Measurements from ENCODE around the gene NUAK2. TPM values are rescaled to one million over a fixed set of nuclear protein-coding genes. Genes with fewer than 3 reads are reported as not detected.
A peak's percentile ranks its signal among the peaks of the same experiment; 100 is the strongest.

NUAK2 gene
- polyA plus RNA-seq, 1 experiment = 7.0 TPM

GRCh38 chr1:205329719-205330118 lies 8.2 kb upstream of the NUAK2 start:
- no peak for TF ChIP-seq CTCF (IDR thresholded peaks at IDR 0.05; ENCODE audit: low read depth, low read length)
- H3K27ac ChIP-seq (ENCODE audit: low read depth, low read length) = no peak overlapping the region
- H3K4me3 ChIP-seq (ENCODE audit: low read depth, low read length) = no peak overlapping the region
- peaks cover 19% of the 10 kb centered on the region for H3K27me3 ChIP-seq (ENCODE audit: control insufficient read depth, insufficient read depth, low read length)
- ChIA-PET POLR2A (no interaction called here), CTCF (interaction anchor here (1.1 to 14.1 kb wide), 5 partner anchors 24 to 195 kb away, joined by 3 to 603 read pairs (median 11); no protein-coding TSS in a partner anchor)
- H3K9me3 ChIP-seq (ENCODE audit: control insufficient read depth, insufficient read depth, low read length) = no peaks in the 10 kb centered on the region
- no peak for DNase-seq (ENCODE audit: low read depth, low spot score)

GRCh38 chr1:205328476-205328875 lies 6.9 kb upstream of the NUAK2 start:
- POLR2A ChIA-PET = no interaction called here
- H3K27me3 ChIP-seq (ENCODE audit: control insufficient read depth, insufficient read depth, low read length) = peaks cover 17% of the 10 kb centered on the region
- TF ChIP-seq CTCF (IDR thresholded peaks at IDR 0.05; ENCODE audit: low read depth, low read length) = no peak
- CTCF ChIA-PET = interaction anchor here (0.6 to 14.1 kb wide), 7 partner anchors 8 to 196 kb away, joined by 3 to 603 read pairs (median 8); no protein-coding TSS in a partner anchor
- no peak overlapping the region for H3K4me3 ChIP-seq (ENCODE audit: low read depth, low read length)
- DNase-seq (ENCODE audit: low read depth, low spot score) = no peak
- H3K9me3 ChIP-seq (ENCODE audit: control insufficient read depth, insufficient read depth, low read length) = no peaks in the 10 kb centered on the region
- H3K27ac ChIP-seq (ENCODE audit: low read depth, low read length) = no peak overlapping the region

GRCh38 chr1:205326812-205327466 lies 5.4 kb upstream of the NUAK2 start:
- DNase-seq (ENCODE audit: low read depth, low spot score) = no peak

GRCh38 chr1:205325334-205325884 lies 3.9 kb upstream of the NUAK2 start:
- TF ChIP-seq CTCF (IDR thresholded peaks at IDR 0.05; ENCODE audit: low read depth, low read length) = peak; percentile 82
- peaks cover 11% of the 10 kb centered on the region for H3K27me3 ChIP-seq (ENCODE audit: control insufficient read depth, insufficient read depth, low read length)
- no peak overlapping the region for H3K27ac ChIP-seq (ENCODE audit: low read depth, low read length)
- H3K9me3 ChIP-seq (ENCODE audit: control insufficient read depth, insufficient read depth, low read length) = peaks cover 3% of the 10 kb centered on the region; the same call in 1 of the 2 replicates
- peak; percentile 71 for DNase-seq (ENCODE audit: low read depth, low spot score)
- no peak overlapping the region for H3K4me3 ChIP-seq (ENCODE audit: low read depth, low read length)
- POLR2A ChIA-PET = interaction anchor here (1.0 to 1.9 kb wide), 5 partner anchors 24 to 55 kb away, joined by 3 to 16 read pairs (median 4); no protein-coding TSS in a partner anchor
- CTCF ChIA-PET = interaction anchor here (0.7 to 14.1 kb wide), 34 partner anchors 7 to 337 kb away, joined by 3 to 603 read pairs (median 6); no protein-coding TSS in a partner anchor

More at GRCh38 chr1:205326812-205327466, 5.4 kb upstream of the NUAK2 start:
- H3K27ac ChIP-seq (ENCODE audit: low read depth, low read length) = no peak overlapping the region
- TF ChIP-seq CTCF (IDR thresholded peaks at IDR 0.05; ENCODE audit: low read depth, low read length) = no peak
- no peaks in the 10 kb centered on the region for H3K9me3 ChIP-seq (ENCODE audit: control insufficient read depth, insufficient read depth, low read length)
- ChIA-PET POLR2A (no interaction called here), CTCF (interaction anchor here (0.6 to 14.1 kb wide), 12 partner anchors 9 to 911 kb away, joined by 3 to 603 read pairs (median 4); no protein-coding TSS in a partner anchor)
- H3K4me3 ChIP-seq (ENCODE audit: low read depth, low read length) = no peak overlapping the region
- H3K27me3 ChIP-seq (ENCODE audit: control insufficient read depth, insufficient read depth, low read length) = peaks cover 11% of the 10 kb centered on the region

- DNase-seq (ENCODE audit: low read depth, low spot score) = no peak
- H3K27ac ChIP-seq (ENCODE audit: low read depth, low read length) = no peak overlapping the region
- H3K4me3 ChIP-seq (ENCODE audit: low read depth, low read length) = no peak overlapping the region
- H3K9me3 ChIP-seq (ENCODE audit: control insufficient read depth, insufficient read depth, low read length) = peaks cover 5% of the 10 kb centered on the region; the same call in 1 of the 2 replicates
- POLR2A ChIA-PET = interaction anchor here (1.0 to 1.9 kb wide), 5 partner anchors 23 to 54 kb away, joined by 3 to 16 read pairs (median 4); no protein-coding TSS in a partner anchor
- H3K27me3 ChIP-seq (ENCODE audit: control insufficient read depth, insufficient read depth, low read length) = peaks cover 8% of the 10 kb centered on the region
- CTCF ChIA-PET = interaction anchor here (0.7 to 14.1 kb wide), 29 partner anchors 10 to 336 kb away, joined by 3 to 603 read pairs (median 6); no protein-coding TSS in a partner anchor
- no peak for TF ChIP-seq CTCF (IDR thresholded peaks at IDR 0.05; ENCODE audit: low read depth, low read length)
Observed at GRCh38 chr1:205324781-205325180, 3.2 kb upstream of the NUAK2 start.

Measured in AG04450 (cell line).